HepG2 (cell line): Measurements from ENCODE around the gene LAMA5. TPM values are rescaled to one million over a fixed set of nuclear protein-coding genes. Genes with fewer than 3 reads are reported as not detected.

ENCODE experiments used
- BRCA1 ChIP-seq: sonication (generic); formaldehyde crosslinking; IDR thresholded peaks from 2 replicates; pipeline ENCODE4 v1.4.0; 2020; ENCODE audit warnings: missing genetic modification reagents
- CBX2 ChIP-seq, 2 experiments: fragments of 200-600 bp in 1 of 2; sonication (generic); formaldehyde crosslinking in 1 of 2; IDR thresholded peaks; 2 replicates each; pipeline versions ENCODE4 v1.7.0 to v1.8.1; 2018 to 2022; ENCODE audit warnings: low read depth in 2 of 2, low read length in 1 of 2, mild to moderate bottlenecking in 1 of 2, missing genetic modification reagents in 1 of 2
- CEBPG ChIP-seq: IDR thresholded peaks from 2 replicates; pipeline ENCODE4 v1.6.1; 2016
- DRAP1 ChIP-seq: IDR thresholded peaks from 2 replicates; pipeline ENCODE4 v1.6.1; 2016; ENCODE audit warnings: missing genetic modification reagents, missing compliant biosample characterization
- EHMT2 ChIP-seq: fragments of 200-600 bp; sonication (generic); IDR thresholded peaks from 2 replicates; pipeline ENCODE4 v1.7.0; 2017; ENCODE audit warnings: antibody characterized with exemption, low read depth, low read length, borderline replicate concordance
- GATAD1 ChIP-seq: IDR thresholded peaks from 2 replicates; pipeline ENCODE4 v1.6.1; 2016; ENCODE audit warnings: missing genetic modification reagents, missing compliant biosample characterization
- IRF1 ChIP-seq: sonication (generic); formaldehyde crosslinking; IDR thresholded peaks from 2 replicates; pipeline ENCODE4 v1.4.0; 2020; ENCODE audit warnings: low read depth, mild to moderate bottlenecking, missing genetic modification reagents
- MED13 ChIP-seq: sonication (generic); formaldehyde crosslinking; IDR thresholded peaks from 2 replicates; pipeline ENCODE4 v1.5.0; 2020; ENCODE audit warnings: missing genetic modification reagents
- MTF2 ChIP-seq: sonication (generic); formaldehyde crosslinking; IDR thresholded peaks from 2 replicates; pipeline ENCODE4 v1.5.0; 2020; ENCODE audit warnings: missing genetic modification reagents, borderline replicate concordance
- NFIC ChIP-seq: IDR thresholded peaks from 2 replicates; pipeline ENCODE4 v1.6.1; 2012; ENCODE audit warnings: mild to moderate bottlenecking, low read length, inconsistent platforms
- PAXIP1 ChIP-seq: sonication (generic); formaldehyde crosslinking; conservative IDR thresholded peaks from 2 replicates; pipeline ENCODE4 v1.4.0; 2020; ENCODE audit warnings: mild to moderate bottlenecking, missing genetic modification reagents, moderate library complexity
- PCBP1 ChIP-seq: fragments of 200-400 bp; formaldehyde crosslinking; IDR thresholded peaks from 2 replicates; pipeline ENCODE4 v1.6.1; 2017; ENCODE audit warnings: mild to moderate bottlenecking, low read depth, low read length, borderline replicate concordance
- REXO4 ChIP-seq: sonication (generic); formaldehyde crosslinking; IDR thresholded peaks from 2 replicates; pipeline ENCODE4 v1.8.0; 2022; ENCODE audit warnings: missing genetic modification reagents, mild to moderate bottlenecking, borderline replicate concordance
- SSRP1 ChIP-seq: IDR thresholded peaks from 2 replicates; pipeline ENCODE4 v1.6.1; 2016; ENCODE audit warnings: control low read depth
- STAG1 ChIP-seq: sonication (generic); formaldehyde crosslinking; IDR thresholded peaks from 2 replicates; pipeline ENCODE4 v1.4.0; 2020; ENCODE audit warnings: missing genetic modification reagents
- TFE3 ChIP-seq: IDR thresholded peaks from 2 replicates; pipeline ENCODE4 v1.6.1; 2016
- ZNF101 ChIP-seq: sonication (generic); formaldehyde crosslinking; IDR thresholded peaks from 2 replicates; pipeline ENCODE4 v1.4.0; 2020; ENCODE audit warnings: mild to moderate bottlenecking, low read depth, missing genetic modification reagents, borderline replicate concordance
- ZNF138 ChIP-seq: sonication (generic); formaldehyde crosslinking; IDR thresholded peaks from 2 replicates; pipeline ENCODE4 v1.5.0; 2020; ENCODE audit warnings: mild to moderate bottlenecking, low read depth, missing genetic modification reagents
- ZNF510 ChIP-seq: sonication (generic); formaldehyde crosslinking; IDR thresholded peaks from 2 replicates; pipeline ENCODE4 v1.4.0; 2020; ENCODE audit warnings: low read depth, mild to moderate bottlenecking, missing genetic modification reagents
- ZNF552 ChIP-seq: sonication (generic); formaldehyde crosslinking; IDR thresholded peaks from 2 replicates; pipeline ENCODE4 v1.9.0; 2022; ENCODE audit warnings: missing genetic modification reagents, mild to moderate bottlenecking, borderline replicate concordance
- ZNF567 ChIP-seq: sonication (generic); formaldehyde crosslinking; IDR thresholded peaks from 2 replicates; pipeline ENCODE4 v1.8.1; 2023; ENCODE audit warnings: mild to moderate bottlenecking, missing genetic modification reagents, borderline replicate concordance
- ZNF7 ChIP-seq: IDR thresholded peaks from 2 replicates; pipeline ENCODE4 v1.6.1; 2016; ENCODE audit warnings: missing biosample characterization, missing genetic modification reagents
- ZNF841 ChIP-seq: sonication (generic); formaldehyde crosslinking; IDR thresholded peaks from 2 replicates; pipeline ENCODE4 v1.8.1; 2023; ENCODE audit warnings: missing genetic modification reagents, borderline replicate concordance
- ZNF891 ChIP-seq: sonication (generic); formaldehyde crosslinking; IDR thresholded peaks from 2 replicates; pipeline ENCODE4 v1.5.0; 2020; ENCODE audit warnings: mild to moderate bottlenecking, missing genetic modification reagents
- polyA plus RNA-seq, 8 experiments: library from polyadenylated mRNA; depleted of rRNA in 3 of 8; stranded (reverse) in 7 of 8; unstranded in 1 of 8; fragments of >200 nt; fragmentation: Illumina TruSeq in 4 of 8; extraction: Trizol in 4 of 8; gene quantifications; 2 replicates each; pipeline versions ENCODE4 v1.2.1 to v1.2.3, GENCODE V29; 2011 to 2016; ENCODE audit warnings: low read depth in 4 of 8, missing spikeins in 1 of 8, mixed read lengths in 1 of 8; ENCODE audit not compliant: insufficient read depth in 1 of 8
- total RNA-seq, 5 experiments: library from RNA; depleted of rRNA; stranded (reverse); fragments of >200 nt; fragmentation: Illumina TruSeq; extraction: Trizol; gene quantifications; 2 replicates each; pipeline ENCODE4 v1.2.3, GENCODE V29; 2016; ENCODE audit warnings: low read depth in 1 of 5

The LAMA5 gene
- total and polyA plus RNA-seq, 2 of the 13 experiments (the other 11 are each of a cell fraction or from before 2014, with no cell fraction given), result 21.0 to 44.7 TPM

- TF ChIP-seq REXO4 (CRISPR knock-in tag) (no peak), ZNF841 (CRISPR knock-in tag) (no peak), MED13 (CRISPR knock-in tag) (peak; percentile 79; the same call in 1 of the 2 replicates), EHMT2 (no peak), ZNF101 (no peak), ZNF552 (0 out of 2 replicates have a peak, but pooled peaks have one; percentile 63), GATAD1 (CRISPR knock-in tag) (peak; percentile 24; the same call in 1 of the 2 replicates), ZNF7 (CRISPR knock-in tag) (no peak), ZNF510 (CRISPR knock-in tag) (no peak), IRF1 (no peak), SSRP1 (CRISPR knock-in tag) (no peak), PCBP1 (peak; percentile 94; the same call in 1 of the 2 replicates), CBX2 (IDR thresholded peaks at IDR 0.05; ENCODE audit: low read depth, low read length) (no peak), CBX2 (CRISPR knock-in tag; IDR thresholded peaks at IDR 0.05; ENCODE audit: low read depth) (no peak), ZNF891 (CRISPR knock-in tag) (0 out of 2 replicates have a peak, but pooled peaks have one; percentile 24), ZNF567 (no peak), MTF2 (CRISPR knock-in tag) (no peak), NFIC (no peak), TFE3 (CRISPR knock-in tag) (peak; percentile 42), BRCA1 (CRISPR knock-in tag) (no peak), ZNF138 (CRISPR knock-in tag) (no peak), CEBPG (no peak; the same call in 1 of the 2 replicates), PAXIP1 (no peak), STAG1 (CRISPR knock-in tag) (0 out of 2 replicates have a peak, but pooled peaks have one; percentile 14), DRAP1 (CRISPR knock-in tag) (no peak)
These were observed 2.1 kb upstream of the LAMA5 start (continued) for GRCh38 chr20:62368976-62369814.
